Ramos (cell line): ENCODE results near the gene RPS6KA3.

Experiments
- in situ Hi-C: fragments of 300-500 bp; cut with MboI; formaldehyde crosslinking; loops from one replicate; pipeline ENCODE4 v1.14.3; 2022; ENCODE audit warnings: low sequenced_read_pairs; ENCODE audit not compliant: unreplicated experiment

Gene RPS6KA3

DNA sequence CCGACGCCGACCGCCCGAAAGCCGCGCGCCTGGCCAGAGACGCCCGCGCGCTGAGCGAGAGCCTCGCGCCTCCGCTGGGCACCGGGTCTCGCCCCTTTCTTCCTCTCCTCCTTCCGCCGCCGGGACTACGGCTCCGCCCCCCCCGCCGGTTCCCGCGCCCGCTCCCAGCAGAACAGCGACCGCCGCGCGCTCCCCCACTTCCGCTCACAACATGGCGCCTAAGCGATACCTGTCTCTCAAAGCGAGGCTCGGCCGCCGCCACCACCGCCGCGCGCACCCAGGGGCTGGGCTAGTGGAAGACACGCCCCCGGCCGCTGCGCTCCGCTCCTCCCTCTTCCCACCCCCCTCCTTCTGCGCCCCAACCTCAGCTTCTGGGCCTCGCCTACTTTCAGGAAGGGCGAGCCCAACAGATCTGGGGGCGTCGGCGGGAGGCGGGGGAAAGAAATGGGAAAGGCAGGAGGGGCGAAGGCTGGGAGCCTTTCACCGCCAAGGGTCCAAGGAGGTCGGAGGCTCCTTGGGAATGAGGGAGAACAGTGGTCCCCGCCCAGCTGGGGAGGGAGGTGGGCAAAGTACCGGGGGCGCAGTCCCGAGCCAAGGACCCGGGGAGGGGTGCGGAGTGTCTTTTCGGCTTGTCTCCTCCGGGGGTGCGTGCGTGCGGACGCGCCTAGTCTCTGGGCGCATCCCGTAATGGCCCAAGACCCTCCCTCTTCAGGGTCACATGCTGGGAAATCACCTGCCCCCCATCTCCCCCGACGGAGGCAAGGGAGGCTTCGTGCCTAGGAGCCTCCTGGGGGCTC is at the start of gene RPS6KA3:
TSS of gene RPS6KA3 (minus strand) at position 100 of the 797 bp plus-strand sequence. CDS start 277 bp downstream, outside the sequence.
- in situ Hi-C loops: no loop called here

DNA sequence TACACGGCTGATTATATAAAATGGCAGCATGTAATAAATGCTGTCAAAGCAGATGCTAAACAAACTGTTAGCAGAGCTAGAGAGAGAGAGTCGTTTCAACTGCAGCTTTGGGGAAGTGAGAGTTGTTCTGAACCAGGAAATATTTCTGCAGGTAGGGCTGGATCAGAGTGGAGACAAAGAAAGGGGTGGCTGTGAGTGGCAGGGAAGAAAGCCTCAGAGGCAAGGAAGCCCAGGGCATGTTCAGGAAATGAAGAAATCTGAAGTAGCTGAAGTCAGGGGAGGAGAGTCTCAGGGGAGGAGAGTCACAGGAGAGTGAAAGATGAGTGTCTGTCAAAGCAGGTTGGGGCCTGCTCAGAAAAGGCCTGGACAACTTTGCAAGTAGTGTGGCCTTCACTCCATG is 48.4 kb upstream of the RPS6KA3 start:
- in situ Hi-C loops: no loop called here

GRCh38 chrX:20313899-20314298 is 47.2 kb upstream of the RPS6KA3 start:
- in situ Hi-C loops: no loop called here

GRCh38 chrX:20312018-20312417 is 45.3 kb upstream of the RPS6KA3 start:
- in situ Hi-C loops: no loop called here

DNA sequence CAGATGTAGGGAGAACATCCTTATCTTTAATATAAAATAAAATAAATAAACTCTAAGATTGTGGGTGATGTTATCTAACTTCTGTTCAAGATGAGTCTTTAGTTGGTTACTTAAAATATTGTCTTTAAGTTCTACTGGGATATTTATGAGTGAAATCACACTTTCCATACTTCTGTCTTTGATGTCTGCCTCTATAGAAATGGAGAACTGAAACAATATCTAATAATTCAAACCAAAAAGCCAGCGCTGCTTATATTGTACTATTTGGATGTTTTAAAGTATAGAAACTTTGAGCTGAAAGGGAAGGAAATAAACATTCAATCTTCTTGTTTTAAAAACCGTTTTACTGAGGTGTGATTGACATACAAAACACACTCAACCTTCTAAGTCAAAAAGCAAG is 44.8 kb upstream of the RPS6KA3 start:
- in situ Hi-C loops: no loop called here

GRCh38 chrX:20309806-20310205 is 43.1 kb upstream of the RPS6KA3 start:
- in situ Hi-C loops: no loop called here

DNA sequence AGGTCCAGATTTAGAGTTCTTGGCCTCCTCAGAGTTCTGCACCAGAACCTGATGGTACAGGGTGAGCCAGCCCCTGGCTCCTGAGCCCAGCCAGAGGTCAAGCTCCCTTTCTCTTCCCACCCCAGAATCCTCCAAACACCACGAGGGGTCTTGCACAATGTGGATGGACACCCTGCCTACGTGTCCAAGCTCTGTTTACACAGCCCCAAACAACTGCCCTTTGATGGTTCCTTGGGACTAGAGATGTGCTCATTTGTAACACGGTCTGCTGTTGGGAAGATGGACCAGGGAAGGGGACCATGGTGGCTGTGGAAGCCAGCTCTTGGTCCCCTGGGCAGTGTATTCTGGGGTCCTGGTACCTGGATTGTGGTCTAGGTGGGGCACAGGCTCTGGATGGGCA is 40.0 kb upstream of the RPS6KA3 start:
- in situ Hi-C loops: no loop called here

DNA sequence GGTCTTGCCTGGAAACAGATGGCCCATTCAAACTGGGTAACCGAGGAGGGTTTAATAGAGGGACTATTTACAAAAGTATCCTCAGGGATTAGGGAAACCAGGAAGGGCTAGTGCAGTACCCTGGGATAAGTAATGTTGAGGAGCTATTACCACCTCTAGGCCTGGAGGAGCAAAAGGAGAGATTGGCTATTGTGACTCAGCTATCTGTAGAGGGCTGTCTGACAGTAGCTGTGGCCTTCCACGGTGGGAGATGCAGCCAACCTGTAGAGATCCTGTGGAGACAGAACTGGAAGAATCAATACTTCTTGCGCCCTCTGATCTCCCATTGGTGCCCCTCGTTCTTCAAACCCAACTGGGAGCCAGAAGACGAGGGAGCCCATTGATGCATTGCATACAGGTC is 34.1 kb upstream of the RPS6KA3 start:
- in situ Hi-C loops: no loop called here

DNA sequence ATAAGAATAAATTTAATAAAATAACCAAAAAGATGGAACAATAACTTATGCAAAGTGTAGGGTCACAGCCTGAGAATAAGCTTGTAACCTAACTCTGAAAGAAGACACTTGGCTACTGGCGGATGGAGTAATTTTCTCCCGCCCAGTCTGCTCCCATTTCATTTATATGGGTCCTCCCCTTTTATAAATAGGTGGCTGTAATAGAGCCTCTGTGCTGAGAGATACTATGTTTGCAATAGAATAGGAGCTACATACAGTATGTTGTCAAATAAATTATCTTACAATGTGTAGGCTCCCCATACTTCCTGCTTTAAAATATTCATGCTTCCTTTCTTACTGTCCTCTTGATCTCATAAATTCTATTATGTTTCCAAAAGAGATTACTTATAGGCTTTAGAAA is 28.2 kb upstream of the RPS6KA3 start:
- in situ Hi-C loops: no loop called here

GRCh38 chrX:20294284-20294683 is 27.6 kb upstream of the RPS6KA3 start:
- in situ Hi-C loops: no loop called here

DNA sequence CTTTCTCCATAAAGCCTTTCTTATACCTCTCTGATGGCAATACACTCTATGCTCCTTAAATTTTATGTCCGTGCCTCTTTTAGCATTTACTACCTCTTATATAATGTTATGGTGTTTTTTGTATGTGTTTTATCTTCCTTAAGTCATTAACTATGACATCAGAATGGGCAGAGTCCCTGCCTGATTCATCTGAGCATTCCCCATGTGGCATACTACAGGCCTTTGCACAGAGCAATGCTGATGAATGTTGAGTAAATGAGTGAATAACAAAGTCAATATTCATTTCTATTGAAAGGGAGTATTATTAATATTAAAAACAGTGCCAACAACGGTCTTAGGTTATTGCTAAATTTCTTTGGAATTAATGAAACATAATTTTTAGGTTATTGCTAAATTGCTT is 18.8 kb upstream of the RPS6KA3 start:
- in situ Hi-C loops: no loop called here

DNA sequence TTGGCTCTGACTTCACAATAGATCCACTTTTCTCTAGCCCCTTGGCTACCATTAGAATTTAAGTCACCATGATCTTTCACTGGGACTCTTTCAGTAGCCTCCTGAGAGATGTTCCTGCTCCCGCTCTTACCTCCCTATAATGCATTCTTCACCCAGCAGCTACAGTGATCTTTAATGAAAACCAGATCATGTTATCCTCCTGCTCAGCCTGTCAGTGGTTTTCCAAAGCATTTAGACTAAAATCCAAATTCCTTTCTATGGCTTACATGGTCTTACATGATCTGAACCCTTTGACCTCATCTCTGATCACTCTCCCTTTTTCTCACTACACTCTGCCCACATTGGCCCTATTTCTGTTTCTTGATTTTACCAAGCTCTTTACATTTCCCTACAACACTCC is 18.3 kb upstream of the RPS6KA3 start:
- in situ Hi-C loops: no loop called here

GRCh38 chrX:20284444-20284843 is 17.7 kb upstream of the RPS6KA3 start:
- in situ Hi-C loops: no loop called here

DNA sequence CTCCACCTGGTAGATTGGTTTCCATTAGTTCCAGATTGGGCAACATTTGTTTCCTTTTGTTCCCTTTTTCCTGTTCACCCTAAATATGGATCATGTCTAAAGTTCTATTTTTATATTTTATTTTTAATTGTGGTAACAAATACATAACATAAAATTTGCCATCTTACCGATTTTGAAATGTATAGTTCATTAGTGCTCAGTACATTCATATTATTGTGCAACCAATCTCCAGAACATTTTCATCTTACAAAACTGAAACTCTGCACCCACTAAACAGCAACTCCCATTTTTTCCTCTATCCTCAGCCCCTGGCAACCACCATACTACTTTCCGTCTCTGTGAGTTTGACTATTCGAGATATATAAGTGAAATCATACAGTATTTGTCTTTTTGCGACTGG is 14.2 kb upstream of the RPS6KA3 start:
- in situ Hi-C loops: no loop called here

DNA sequence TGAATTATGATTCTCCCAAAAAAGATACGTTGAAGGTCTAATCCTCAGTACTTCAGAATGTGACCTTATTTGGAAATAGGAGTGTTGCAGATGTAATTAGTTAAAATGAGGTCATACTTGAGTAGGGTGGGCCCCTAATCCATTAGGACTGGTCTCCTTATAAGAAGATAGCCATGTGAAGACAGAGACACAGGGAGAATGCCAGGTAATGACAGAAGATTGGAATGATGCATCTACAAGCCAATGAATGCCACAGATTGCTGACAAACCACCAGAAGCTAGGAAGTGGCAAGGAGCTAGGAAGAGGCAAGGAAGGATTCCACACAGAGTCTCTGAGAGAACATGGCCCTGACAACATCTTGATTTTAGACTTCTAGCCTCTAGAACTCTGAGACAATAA is 7.4 kb upstream of the RPS6KA3 start:
- in situ Hi-C loops: no loop called here

DNA sequence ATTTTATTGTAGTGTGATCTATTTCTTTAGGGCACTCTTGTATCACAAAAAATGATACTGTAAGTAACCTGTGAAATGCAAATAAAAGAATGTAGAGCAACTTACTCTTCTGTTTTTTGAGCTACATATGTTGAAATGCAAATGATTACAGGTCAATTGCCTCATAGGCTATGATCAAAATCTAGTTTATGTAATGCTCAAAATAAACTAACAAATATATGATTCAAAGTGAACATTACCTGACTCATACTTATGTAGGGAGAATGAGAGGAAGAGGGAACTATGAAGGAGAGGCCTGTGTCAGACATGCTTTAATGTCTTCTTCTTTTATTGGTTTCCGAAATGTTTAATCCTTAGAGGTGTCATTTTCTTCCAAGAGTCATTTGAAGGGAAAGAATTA is 5.0 kb upstream of the RPS6KA3 start:
- in situ Hi-C loops: no loop called here

DNA sequence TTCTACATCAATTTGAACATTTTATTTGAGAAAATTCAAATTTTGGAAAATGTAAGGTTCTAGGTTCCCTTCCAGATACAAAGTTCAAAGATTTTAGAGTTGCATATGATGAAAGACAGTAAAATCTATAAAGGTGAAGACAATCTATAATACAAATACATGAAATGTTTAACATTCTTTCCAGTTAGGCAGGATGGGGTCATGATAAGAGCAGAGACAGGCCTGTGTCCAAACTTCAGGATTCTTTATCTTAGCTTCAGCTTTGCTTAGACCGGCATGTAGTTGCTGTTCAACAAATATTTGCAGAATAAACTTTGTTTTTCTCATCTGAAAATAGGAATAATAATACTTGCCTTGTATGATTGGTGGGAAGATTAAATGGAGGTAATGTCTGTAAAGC is 4.5 kb upstream of the RPS6KA3 start:
- in situ Hi-C loops: no loop called here

GRCh38 chrX:20270562-20270890 is 3.8 kb upstream of the RPS6KA3 start:
- in situ Hi-C loops: no loop called here

- in situ Hi-C loops: no loop called here
These were observed 3.3 kb upstream of the RPS6KA3 start for GRCh38 chrX:20269848-20270561.

DNA sequence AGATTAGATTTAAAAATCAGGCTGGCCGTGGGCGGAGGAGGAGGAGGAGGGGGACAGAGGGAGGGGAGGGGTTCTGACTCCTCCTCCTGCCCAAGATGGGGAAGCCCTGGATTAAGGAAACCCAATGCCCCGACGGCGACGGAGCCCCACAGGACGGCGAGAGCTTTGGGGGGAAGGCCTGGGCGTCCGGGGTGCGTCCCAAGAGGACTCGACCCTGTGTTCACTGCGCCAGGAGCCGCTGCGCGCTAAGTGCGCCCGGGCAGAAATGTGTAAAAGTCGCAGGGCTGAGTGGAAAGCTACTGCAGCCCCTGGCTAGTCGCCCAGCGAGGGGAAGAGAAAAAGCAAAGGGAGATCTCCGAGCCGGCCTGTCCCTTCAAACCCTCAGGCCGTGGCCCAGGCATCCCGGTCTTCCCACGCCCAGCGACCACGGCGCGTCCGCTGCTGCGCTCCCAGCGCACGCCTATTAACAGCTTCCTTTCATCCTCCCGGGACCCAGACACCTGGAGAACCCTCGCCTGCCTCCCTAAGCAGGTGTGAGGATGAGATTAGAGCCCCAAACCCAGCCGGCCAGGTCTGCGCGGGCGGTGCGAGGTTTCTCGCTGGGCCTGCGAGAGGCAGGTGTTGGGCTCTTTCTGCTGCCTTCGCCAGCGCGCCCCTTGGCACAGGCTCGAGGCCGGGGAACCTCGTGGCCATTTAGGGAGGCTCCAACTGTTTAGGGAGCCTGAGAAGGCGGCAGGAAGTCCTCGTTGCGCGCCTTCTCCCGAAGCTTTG is 1.4 kb upstream of the RPS6KA3 start:
- in situ Hi-C loops: no loop called here

DNA sequence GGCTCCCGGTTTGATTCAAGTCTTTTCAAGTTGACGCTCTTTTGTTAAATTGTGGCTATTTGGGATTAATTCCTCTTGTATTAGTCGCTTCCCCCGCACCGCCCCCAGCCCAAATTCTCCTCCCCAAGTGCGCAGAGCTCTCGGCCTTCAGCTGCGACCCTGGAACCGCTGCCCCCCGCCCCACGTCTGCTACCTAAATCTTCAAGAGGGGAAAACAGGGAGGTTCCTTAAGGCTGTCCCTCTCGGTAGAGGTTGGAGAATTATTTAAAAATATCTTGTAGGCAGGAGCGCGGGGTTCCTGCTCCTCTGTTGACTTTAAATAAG is 860 bp upstream of the RPS6KA3 start:
- in situ Hi-C loops: no loop called here
